GM19463 (cell line): ENCODE data around the gene DLG2.
A peak's percentile ranks its signal among the peaks of the same experiment; 100 is the strongest.

ENCODE experiments used
- ATAC-seq: cut with Tn5 transposase; IDR thresholded peaks from one replicate; pipeline ENCODE4 v1.9.1; 2021; ENCODE audit warnings: mild to moderate bottlenecking, moderate library complexity; ENCODE audit not compliant: unreplicated experiment

The DLG2 gene

GRCh38 chr11:83982825-83983224 is 1644.3 kb downstream of the DLG2 start:
- ATAC-seq: no peak

DNA sequence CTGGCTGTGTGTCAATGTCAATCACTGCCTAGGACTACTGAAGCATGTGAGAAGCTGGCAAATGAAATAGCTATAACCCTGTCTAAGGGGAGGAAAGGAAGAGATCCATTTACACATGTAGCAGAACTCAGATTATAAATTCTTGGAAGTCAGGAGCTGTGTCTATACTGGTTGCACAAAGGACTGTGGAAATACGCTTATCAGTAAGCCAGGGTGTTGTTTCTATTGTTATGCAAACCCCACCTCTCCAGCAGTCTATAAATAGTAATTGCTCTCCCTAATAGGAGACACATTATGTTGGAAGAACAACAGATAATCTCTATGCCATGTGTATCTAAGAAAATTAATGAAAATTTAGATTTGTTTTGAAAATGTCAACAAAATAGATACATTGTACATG is 1647.6 kb downstream of the DLG2 start:
- ATAC-seq: no peak

- no peak for ATAC-seq
These were observed 1648.2 kb downstream of the DLG2 start for GRCh38 chr11:83978942-83979341.

GRCh38 chr11:83976086-83976485 is 1651.1 kb downstream of the DLG2 start:
- no peak for ATAC-seq

GRCh38 chr11:83972536-83972935 is 1654.6 kb downstream of the DLG2 start:
- no peak for ATAC-seq

DNA sequence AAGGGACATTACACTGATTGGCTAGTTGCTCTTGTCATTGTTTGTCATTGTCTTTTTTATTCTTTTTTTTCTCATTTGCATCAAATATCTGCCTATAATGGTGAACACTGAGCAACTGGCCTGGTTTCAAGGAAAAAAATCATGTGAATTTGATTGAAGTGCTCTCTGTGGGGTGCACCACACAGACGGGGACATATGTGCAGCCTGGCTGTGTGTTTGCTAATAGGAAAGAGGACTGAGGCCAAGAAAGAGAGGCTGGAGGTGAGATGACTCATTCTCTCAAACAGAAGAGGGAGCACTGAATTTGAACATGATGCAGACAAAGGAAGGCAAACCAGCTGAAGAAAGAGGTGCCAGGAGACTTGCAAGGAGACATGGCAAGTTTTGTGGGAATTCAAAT is 1656.1 kb downstream of the DLG2 start:
- ATAC-seq: peak; percentile 30

DNA sequence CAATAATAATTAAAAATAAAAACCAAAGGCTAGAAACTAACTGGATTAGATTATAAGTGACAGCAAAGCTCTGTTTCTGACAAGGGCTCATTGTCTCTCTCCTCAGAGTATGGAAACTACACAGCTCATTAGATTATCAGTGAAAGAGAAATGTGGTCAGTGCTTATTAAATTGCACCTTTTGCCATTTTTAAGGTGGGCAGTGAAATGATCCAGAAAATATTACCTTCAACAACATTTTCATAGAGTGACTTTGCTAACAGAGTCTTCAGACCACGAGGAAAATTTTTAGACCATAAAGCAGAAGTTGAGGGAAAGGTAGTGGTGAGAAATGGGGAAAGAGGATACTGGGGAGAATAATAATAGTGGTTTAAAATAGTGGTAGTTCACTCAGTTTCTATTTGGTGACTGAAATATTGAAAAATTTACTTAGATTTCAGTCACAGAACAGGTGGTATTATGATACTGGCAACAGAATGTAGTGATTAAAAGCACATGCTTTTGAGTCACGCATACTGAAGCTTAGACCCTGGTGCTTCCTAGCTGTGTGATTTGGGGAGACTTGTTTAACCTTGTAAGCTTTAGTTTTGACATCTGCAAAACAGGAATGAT is 1657.0 kb downstream of the DLG2 start:
- peak; percentile 74 for ATAC-seq

GRCh38 chr11:83957038-83957900 is 1669.9 kb downstream of the DLG2 start:
- ATAC-seq: no peak

GRCh38 chr11:83956119-83956697 is 1670.9 kb downstream of the DLG2 start:
- no peak for ATAC-seq

DNA sequence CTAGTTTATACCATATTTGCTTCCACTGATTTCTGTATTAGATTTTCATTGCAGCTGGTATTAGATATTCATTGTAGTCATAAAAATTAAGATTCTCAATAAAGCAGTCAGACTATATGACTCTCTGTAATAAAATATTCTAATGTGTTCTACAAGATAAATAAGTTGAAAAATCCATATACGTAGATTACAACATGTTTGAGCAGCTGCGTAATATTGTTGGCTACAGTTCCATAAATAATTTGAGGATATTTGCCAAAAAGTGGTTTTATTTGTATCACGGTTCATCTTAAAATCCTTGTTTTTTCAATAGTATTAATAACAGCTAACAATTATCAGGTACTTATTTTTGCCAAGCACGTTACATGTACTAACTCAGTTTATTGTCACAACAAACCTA is 1672.4 kb downstream of the DLG2 start:
- ATAC-seq: no peak

GRCh38 chr11:83951521-83951920 is 1675.6 kb downstream of the DLG2 start:
- ATAC-seq: no peak

- ATAC-seq: no peak
These were observed 1678.9 kb downstream of the DLG2 start for GRCh38 chr11:83948200-83948599.

- no peak for ATAC-seq
These were observed 1681.2 kb downstream of the DLG2 start for GRCh38 chr11:83945976-83946375.

GRCh38 chr11:83941050-83941449 is 1686.1 kb downstream of the DLG2 start:
- no peak for ATAC-seq

DNA sequence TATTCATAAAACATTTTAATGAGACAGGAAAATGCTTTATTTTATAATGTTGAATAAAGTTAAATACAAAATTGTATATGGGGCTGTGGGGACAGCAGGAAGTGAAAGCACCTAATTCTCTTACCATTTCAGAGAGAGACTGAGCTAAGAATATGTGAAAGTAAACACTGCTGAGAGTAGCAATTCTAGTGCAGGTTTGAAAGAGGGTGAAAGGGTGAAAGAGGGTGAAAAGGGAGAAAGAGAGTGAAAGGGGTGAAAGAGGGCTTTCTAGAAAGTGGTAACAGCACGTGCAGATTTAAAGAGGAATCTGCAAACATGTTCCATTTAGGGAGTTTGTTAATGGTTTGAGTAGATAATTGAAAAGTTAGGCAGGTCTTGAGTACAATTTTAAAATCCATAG is 1689.0 kb downstream of the DLG2 start:
- ATAC-seq: no peak

- ATAC-seq: no peak
These were observed 1694.1 kb downstream of the DLG2 start for GRCh38 chr11:83933008-83933407.

- no peak for ATAC-seq
These were observed 1699.7 kb downstream of the DLG2 start for GRCh38 chr11:83927422-83927821.

DNA sequence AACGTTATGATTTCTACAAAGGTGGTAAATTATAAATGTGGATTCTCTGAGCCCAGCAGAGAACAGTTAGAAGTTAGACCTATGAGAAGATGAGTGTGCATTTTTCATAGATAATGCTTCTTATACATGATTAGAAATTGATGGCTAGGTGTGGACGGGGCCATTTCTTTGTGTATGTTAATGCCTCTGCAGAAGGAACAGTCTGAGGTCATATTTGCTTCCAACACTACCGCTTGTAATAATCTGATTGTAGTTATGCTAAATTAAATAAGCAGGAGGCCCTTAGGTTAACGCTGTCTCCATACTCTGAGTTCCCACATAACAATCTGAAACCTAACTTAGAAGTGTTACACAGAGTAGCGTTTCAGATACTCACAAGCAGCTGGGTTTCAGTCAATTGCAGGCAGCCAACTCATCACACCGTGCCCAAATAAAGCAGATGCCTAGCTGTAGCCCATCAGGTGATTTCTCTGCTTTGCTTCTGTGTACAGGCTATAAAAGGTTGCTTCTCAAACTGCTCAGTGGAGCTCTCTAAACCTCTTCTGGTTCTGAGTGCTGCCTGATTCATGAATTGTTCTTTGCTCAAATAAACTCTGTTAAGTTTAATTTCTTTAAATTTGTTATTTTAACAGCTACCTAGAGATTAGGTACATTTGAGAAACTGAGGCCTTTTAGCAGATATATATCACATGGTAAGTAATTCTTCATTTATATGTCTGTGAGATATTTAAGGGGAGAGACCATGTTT is 1702.2 kb downstream of the DLG2 start:
- no peak for ATAC-seq

- ATAC-seq: no peak
These were observed 1703.2 kb downstream of the DLG2 start for GRCh38 chr11:83923961-83924360.

DNA sequence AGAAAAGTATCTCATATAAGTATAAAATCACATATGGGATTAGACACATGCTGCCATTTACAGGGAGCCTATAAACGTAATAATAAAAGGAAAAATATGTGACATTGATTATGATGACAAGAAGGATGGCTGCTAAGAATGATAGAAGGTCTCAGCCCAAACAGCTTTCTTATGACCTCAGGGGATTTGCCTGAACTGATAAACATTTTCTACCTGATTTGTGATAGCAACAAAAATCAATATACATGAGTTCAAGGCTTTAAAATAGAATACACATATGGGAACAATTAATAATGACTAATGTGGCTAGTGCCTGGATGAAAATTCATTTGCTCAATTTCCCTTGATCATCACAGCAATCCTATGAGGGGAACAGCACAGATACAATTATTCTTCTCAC is 1704.2 kb downstream of the DLG2 start:
- no peak for ATAC-seq

DNA sequence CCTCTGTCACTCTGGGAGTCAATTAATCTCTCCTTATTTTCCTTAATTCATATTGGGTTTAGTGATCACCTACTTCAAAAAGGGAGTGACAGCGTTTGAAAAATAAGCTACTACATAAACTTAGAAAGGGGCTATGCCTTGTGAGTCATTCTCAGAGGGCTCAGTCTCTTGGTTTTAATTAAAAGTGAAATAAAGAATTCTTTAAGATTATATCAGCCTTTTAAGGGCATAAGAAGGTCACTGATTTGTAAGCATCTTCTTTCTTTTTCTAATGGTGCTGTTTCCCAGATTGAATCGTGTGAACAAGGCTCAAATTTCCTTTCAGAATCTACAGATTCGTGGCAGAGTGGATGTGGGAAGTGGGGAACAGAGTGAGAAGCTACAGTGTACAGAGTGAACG is 1704.8 kb downstream of the DLG2 start:
- no peak for ATAC-seq
